GM19328 (cell line): Measurements from ENCODE around the gene PKN3.

Source experiments
- ATAC-seq: cut with Tn5 transposase; IDR thresholded peaks from one replicate; pipeline ENCODE4 v1.9.1; 2021; ENCODE audit warnings: mild to moderate bottlenecking, moderate library complexity; ENCODE audit not compliant: unreplicated experiment

Gene PKN3

GRCh38 chr9:128733256-128733655, 31.0 kb downstream of the PKN3 start:
- no peak for ATAC-seq

GRCh38 chr9:128735373-128735772, 33.1 kb downstream of the PKN3 start:
- ATAC-seq, result no peak

- no peak for ATAC-seq
Measured at GRCh38 chr9:128742401-128742800, 40.1 kb downstream of the PKN3 start.

DNA sequence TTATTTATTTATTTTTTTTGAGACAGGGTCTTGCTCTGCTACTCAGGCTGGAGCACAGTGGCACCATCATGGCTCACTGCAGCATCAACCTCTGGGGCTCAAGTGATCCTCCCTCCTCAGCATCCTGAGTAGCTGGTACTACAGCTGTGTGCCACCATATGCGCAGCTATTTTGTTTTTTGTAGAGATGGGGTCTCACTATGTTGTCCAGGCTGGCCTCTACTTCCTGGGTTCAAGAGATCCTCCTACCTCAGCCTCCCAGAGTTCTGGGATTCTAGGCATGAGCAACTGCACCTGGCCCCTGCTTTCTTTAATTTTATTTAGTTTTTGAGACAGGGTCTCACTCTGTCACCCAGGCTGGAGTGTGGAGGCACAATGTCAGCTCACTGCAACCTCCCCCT, 41.1 kb downstream of the PKN3 start:
- ATAC-seq, result no peak

GRCh38 chr9:128747241-128747640, 44.9 kb downstream of the PKN3 start:
- ATAC-seq, result no peak

GRCh38 chr9:128750926-128751595, 48.8 kb downstream of the PKN3 start:
- no peak for ATAC-seq

DNA sequence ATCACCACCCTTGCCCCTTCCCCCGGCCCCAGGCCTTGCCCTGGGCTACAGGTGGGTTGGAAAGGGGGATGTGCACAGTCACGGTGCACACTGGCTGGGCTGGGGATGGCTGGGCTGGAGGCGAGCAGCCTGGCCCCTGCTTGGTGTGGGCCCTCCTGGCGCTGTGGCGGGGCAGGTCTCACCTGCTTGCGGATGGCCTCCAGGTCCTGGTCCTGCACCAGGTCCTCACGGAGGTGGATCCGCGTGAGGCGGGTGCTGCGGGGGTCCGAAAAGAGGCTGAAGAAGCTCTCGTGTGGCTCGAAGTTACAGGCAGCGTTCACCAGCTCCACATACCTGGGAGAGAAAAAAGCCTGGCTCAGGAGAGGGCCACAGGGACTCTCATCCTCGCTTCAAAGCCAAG, 51.3 kb downstream of the PKN3 start:
- ATAC-seq, result no peak

DNA sequence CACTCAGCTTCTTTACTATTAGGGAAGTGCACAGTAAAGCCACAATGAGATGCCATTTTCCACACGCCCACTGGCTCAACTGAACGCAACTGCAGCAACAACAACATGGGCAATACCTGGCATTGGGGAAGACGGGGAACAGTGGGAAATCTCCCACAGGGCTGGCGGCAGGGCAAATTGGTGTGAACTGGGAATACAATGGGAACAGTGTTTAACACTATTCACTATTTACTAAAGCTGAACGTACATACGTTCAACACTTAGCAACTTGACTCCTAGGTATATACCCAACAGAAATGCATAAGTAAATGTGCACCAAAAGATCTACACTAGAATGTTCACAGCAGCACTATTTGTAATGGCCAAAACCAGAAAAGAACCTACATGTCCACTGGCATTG, 55.3 kb downstream of the PKN3 start:
- ATAC-seq, result no peak

DNA sequence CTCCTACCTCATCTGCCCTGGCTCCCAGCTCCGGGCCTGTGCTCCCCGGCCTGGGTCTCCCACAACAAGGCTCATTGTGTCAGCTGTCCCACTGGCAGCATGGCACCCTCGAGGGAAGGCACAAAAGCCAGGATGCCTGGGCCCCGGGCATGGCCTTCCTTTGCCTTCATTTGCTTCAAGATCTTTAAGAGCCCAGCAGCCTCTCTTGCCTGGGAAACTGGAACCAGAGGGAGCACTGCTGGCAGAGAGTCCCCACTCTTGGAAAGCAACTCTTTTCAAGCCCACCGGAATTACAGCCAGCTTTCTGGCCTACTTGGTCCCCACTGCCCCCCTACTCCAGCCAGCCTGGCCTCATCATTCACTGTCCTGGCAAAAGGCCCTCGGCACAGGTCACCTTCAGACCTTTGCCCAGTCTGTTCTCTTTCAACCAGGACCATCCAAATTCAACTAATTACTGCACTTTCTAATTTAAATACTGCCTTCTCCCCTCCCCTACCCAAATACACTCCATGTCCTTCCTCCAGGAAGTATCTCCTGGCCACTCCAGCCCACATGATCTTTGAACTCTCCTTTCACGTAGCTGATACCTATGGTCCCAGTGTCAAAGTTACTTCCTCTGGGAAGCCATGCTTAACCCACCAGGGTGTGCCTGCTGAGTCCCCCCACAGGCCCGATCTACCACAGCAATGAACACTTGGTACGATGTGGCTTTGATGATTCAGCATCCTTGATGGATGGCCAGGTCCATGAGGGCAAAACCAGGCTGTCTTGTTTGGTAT, 60.6 kb downstream of the PKN3 start:
- no peak for ATAC-seq

- ATAC-seq, result no peak
Measured at GRCh38 chr9:128764361-128764760, 62.1 kb downstream of the PKN3 start.

DNA sequence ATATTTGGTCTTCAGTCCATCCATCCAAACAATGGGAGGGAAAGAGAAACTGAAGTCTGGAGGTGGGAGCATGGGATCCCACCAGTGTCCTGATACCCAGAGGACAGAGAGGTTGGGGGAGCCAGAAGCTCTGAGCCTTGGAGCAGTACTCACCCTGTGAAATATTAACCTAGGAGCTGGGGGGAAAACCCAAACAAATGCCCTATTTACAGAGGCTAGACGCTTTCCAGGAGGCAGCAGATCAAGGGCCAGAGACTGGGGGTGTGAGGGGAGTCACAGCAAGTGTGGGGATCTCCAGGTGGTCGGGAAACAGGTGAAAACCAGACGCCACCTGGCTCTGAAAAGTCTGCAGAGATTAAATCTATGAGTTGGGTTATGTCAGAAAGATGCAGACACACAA, 63.2 kb downstream of the PKN3 start:
- no peak for ATAC-seq

DNA sequence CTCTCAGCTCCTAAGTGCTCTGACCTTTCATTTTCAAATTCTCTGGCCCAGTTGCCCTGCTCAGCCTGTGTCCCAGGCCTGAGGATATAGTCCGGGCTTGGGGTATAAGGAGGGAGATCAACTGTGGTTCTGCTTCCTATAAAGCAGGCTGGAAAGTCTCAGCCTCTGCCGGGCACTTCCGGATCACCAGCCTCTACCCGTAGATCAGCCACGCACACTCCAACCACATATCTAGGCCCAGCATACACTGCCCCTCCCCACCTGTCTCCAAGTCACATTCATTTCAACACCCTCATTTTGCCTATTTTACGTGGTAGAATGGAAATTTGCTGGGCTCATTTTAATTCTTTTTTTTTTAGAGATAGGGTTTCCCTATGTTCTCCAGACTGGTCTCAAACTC, 66.3 kb downstream of the PKN3 start:
- ATAC-seq, result no peak
